K562 (cell line): Measurements from ENCODE around the gene NFYC. TPM values are rescaled to one million over a fixed set of nuclear protein-coding genes. Genes with fewer than 3 reads are reported as not detected.

Experiments used
- ATAC-seq: fragments of 200-7000 bp; cut with Tn5 transposase; 3 replicates; pipeline ENCODE4 v1.9.1; 2020; ENCODE audit warnings: moderate library complexity
- BruUV-seq: library from RNA; stranded (reverse); fragments of 400-500 nt; replicated peaks from 2 replicates; lab custom pipeline; 2021; lab: Mats Ljungman, UMichigan
- CTCF ChIA-PET: fragments of 300-600 bp; formaldehyde crosslinking; extraction: SDS; loops from one replicate; lab custom pipeline; 2021; ENCODE audit warnings: low intra/inter-chr PET ratio; lab: Yijun Ruan, JAX
- POLR2A ChIA-PET: fragments of 300-600, 350-650 bp; sonication (Branson Sonifier 250); formaldehyde crosslinking; extraction: SDS; loops from one replicate; lab custom pipeline; 2021; ENCODE audit warnings: antibody characterized with exemption, inconsistent platforms; lab: Yijun Ruan, JAX
- DNase-seq, 4 experiments: peaks; one replicate each; pipeline versions ENCODE4 v3.0.0 to v3.0.0-alpha.2; 2011 to 2018; ENCODE audit warnings: low spot score in 3 of 4, mixed read lengths in 3 of 4; ENCODE audit errors: extremely low read depth in 1 of 4
- FAIRE-seq: peaks from 2 replicates; lab custom pipeline; 2011; peaks lifted over from hg19 to GRCh38; lab: Jason Lieb, UNC
- H2AFZ ChIP-seq: 2 replicates; pipeline ENCODE4 v1.6.0; 2011; ENCODE audit warnings: low read depth, low read length, control low read depth, inconsistent platforms
- H3K27ac ChIP-seq: fragments of 200-600 bp; 3 replicates; pipeline ENCODE4 v1.8.0; 2011; ENCODE audit warnings: low read depth, mild to moderate bottlenecking, control low read depth, inconsistent platforms, low read length, moderate library complexity, mixed read lengths; ENCODE audit errors: extremely low read depth
- H3K27me3 ChIP-seq, 2 experiments: fragments of 300-600 bp in 1 of 2; 2 replicates in 1 of 2; 3 replicates in 1 of 2; pipeline versions ENCODE4 v1.6.0 to v1.8.0; 2011; ENCODE audit warnings: inconsistent platforms in 2 of 2, low read length in 2 of 2, mild to moderate bottlenecking in 1 of 2, mixed read lengths in 1 of 2, moderate library complexity in 1 of 2; ENCODE audit not compliant: control insufficient read depth in 2 of 2, insufficient read depth in 2 of 2
- H3K36me3 ChIP-seq: fragments of 300-600 bp; 3 replicates; pipeline ENCODE4 v1.8.0; 2011; ENCODE audit warnings: mild to moderate bottlenecking, low read length, inconsistent platforms; ENCODE audit not compliant: control insufficient read depth, insufficient read depth
- H3K4me1 ChIP-seq, 2 experiments: fragments of 200-600 bp in 1 of 2; replicated peaks in 1 of 2; 2 replicates in 1 of 2; 3 replicates in 1 of 2; pipeline versions ENCODE4 v1.5.1 to v1.8.0; 2011; ENCODE audit warnings: inconsistent platforms in 2 of 2, low read length in 2 of 2, mild to moderate bottlenecking in 1 of 2, mixed read lengths in 1 of 2, moderate library complexity in 1 of 2; ENCODE audit not compliant: control insufficient read depth in 2 of 2, insufficient read depth in 2 of 2
- H3K4me2 ChIP-seq: 2 replicates; pipeline ENCODE4 v1.6.1; 2011; ENCODE audit warnings: low read length, control low read depth, inconsistent platforms, mixed read lengths; ENCODE audit not compliant: insufficient read depth
- H3K4me3 ChIP-seq: fragments of 200-600 bp; sonication (generic), shearing (Covaris generic); 2 replicates; pipeline ENCODE4 v1.5.1; 2016; ENCODE audit warnings: control low read depth, inconsistent platforms
- H3K79me2 ChIP-seq: fragments of 200-600 bp; 3 replicates; pipeline ENCODE4 v1.8.0; 2011; ENCODE audit warnings: low read length, inconsistent platforms; ENCODE audit not compliant: control insufficient read depth, insufficient read depth
- H3K9ac ChIP-seq, 2 experiments: 2 replicates each; pipeline versions ENCODE4 v1.6.0 to v1.6.1; 2011; ENCODE audit warnings: low read depth in 2 of 2, low read length in 2 of 2, control low read depth in 1 of 2, inconsistent platforms in 1 of 2, mild to moderate bottlenecking in 1 of 2, mixed read lengths in 1 of 2; ENCODE audit not compliant: insufficient read depth in 1 of 2
- H3K9me1 ChIP-seq: one replicate; pipeline ENCODE4 v1.6.0; 2011; ENCODE audit warnings: inconsistent platforms, mild to moderate bottlenecking, low read length, moderate library complexity; ENCODE audit not compliant: control insufficient read depth, insufficient read depth
- H3K9me3 ChIP-seq: replicated peaks from 2 replicates; pipeline ENCODE4 v1.5.1; 2011; ENCODE audit warnings: low read depth, low read length, inconsistent platforms; ENCODE audit not compliant: control insufficient read depth, insufficient read depth
- H4K20me1 ChIP-seq: replicated peaks from 2 replicates; pipeline ENCODE4 v1.6.1; 2011; ENCODE audit warnings: low read length, inconsistent platforms, mixed read lengths; ENCODE audit not compliant: control insufficient read depth, insufficient read depth
- EP300 ChIP-seq: IDR thresholded peaks from 2 replicates; pipeline ENCODE4 v1.6.1; 2012; ENCODE audit warnings: low read length, improper control_type of control experiment
- MAFF ChIP-seq: IDR thresholded peaks from 2 replicates; pipeline ENCODE4 v1.6.1; 2012; ENCODE audit warnings: low read length, improper control_type of control experiment
- MAFG ChIP-seq: fragments of 450-650 bp; conservative IDR thresholded peaks from 2 replicates; pipeline ENCODE4 v1.6.1; 2016; ENCODE audit warnings: missing genetic modification characterization, missing compliant biosample characterization
- MAFK ChIP-seq: IDR thresholded peaks from 2 replicates; pipeline ENCODE4 v1.6.1; 2011; ENCODE audit warnings: low read length, improper control_type of control experiment
- MBD1 ChIP-seq: fragments of 250-450 bp; sonication (Bioruptor Pico); IDR thresholded peaks from 2 replicates; pipeline ENCODE4 v1.8.0; 2022; ENCODE audit warnings: inconsistent platforms
- MTF1 ChIP-seq: fragments of 250-450 bp; sonication (Bioruptor Pico); IDR thresholded peaks from 2 replicates; pipeline ENCODE4 v1.9.0; 2021; ENCODE audit warnings: moderate library complexity, mild to moderate bottlenecking, inconsistent platforms, borderline replicate concordance
- MYNN ChIP-seq, 2 experiments: sonication (generic); formaldehyde crosslinking in 1 of 2; IDR thresholded peaks; 2 replicates each; pipeline versions ENCODE4 v1.5.0 to v1.6.1; 2016 to 2020; ENCODE audit warnings: antibody characterized with exemption in 1 of 2, missing genetic modification reagents in 1 of 2
- RNF2 ChIP-seq: sonication (generic); IDR thresholded peaks from 2 replicates; pipeline ENCODE4 v1.6.1; 2016
- SMARCA4 ChIP-seq: fragments of 450-650 bp; IDR thresholded peaks from 2 replicates; pipeline ENCODE4 v1.6.1; 2016
- U2AF2 ChIP-seq: fragments of 200-400 bp; formaldehyde crosslinking; optimal IDR thresholded peaks from 2 replicates; pipeline ENCODE3; 2017; ENCODE audit warnings: low read depth, mild to moderate bottlenecking, low read length
- ZNF316 ChIP-seq: fragments of 450-650 bp; IDR thresholded peaks from 2 replicates; pipeline ENCODE4 v1.6.1; 2016
- ZNF324 ChIP-seq: fragments of 250-450 bp; sonication (Bioruptor Pico); IDR thresholded peaks from 2 replicates; pipeline ENCODE4 v1.4.0; 2020; ENCODE audit warnings: mild to moderate bottlenecking
- ZNF655 ChIP-seq: fragments of 250-450 bp; sonication (Bioruptor Pico); IDR thresholded peaks from 2 replicates; pipeline ENCODE4 v1.5.0; 2021
- ZNF785 ChIP-seq: fragments of 250-450 bp; sonication (Bioruptor Pico); IDR thresholded peaks from 2 replicates; pipeline ENCODE4 v1.4.0; 2020; ENCODE audit warnings: mild to moderate bottlenecking
- WGBS: fragments of 100-300 bp; shearing (Covaris generic); methylation state at CpG from one replicate; pipeline ENCODE4 v1.1.6; 2016; ENCODE audit warnings: low coverage, mixed read lengths; ENCODE audit not compliant: insufficient coverage; ENCODE audit errors: missing lambda C conversion rate; 5-methylcytosine and 5-hydroxymethylcytosine counted together
- in situ Hi-C: fragments of 300-500 bp; cut with MboI; formaldehyde crosslinking; loops from 4 replicates; pipeline ENCODE4 v1.15.0; 2018; ENCODE audit warnings: inconsistent platforms, mixed read lengths
- intact Hi-C: fragments of 100-400 bp; cut with micrococcal nuclease; formaldehyde crosslinking; loops from 2 replicates; pipeline ENCODE4 v1.14.2; 2022
- polyA plus RNA-seq, 8 experiments: library from polyadenylated mRNA; depleted of rRNA in 4 of 8; stranded (reverse) in 5 of 8; unstranded in 3 of 8; fragments of >200 nt; fragmentation: Nextera tagmentation in 2 of 8; fragmentation: Illumina TruSeq in 1 of 8; extraction: Ambion mirVana in 2 of 8; extraction: Trizol in 1 of 8; gene quantifications; 2 replicates each; pipeline versions ENCODE4 v1.2.1 to v1.2.3, GENCODE V29; 2011 to 2014; ENCODE audit warnings: inconsistent platforms in 1 of 8, missing spikeins in 1 of 8
- total RNA-seq, 7 experiments: library from RNA; depleted of rRNA in 6 of 7; stranded (reverse); fragments of >200 nt in 6 of 7; fragmentation: Illumina TruSeq in 2 of 7; extraction: Trizol in 2 of 7; gene quantifications; 2 replicates each; pipeline versions ENCODE4 v1.2.1 to v1.2.3, GENCODE V29; 2011 to 2021; ENCODE audit warnings: low replicate concordance in 1 of 7

Gene NFYC
- total and polyA plus RNA-seq, 9 of the 15 experiments (the other 6 are each of a cell fraction or from before 2014, with no cell fraction given), result 4.8 to 59.8 (median 41.1) TPM

GRCh38 chr1:40792036-40792435 is 100.5 kb downstream of the NFYC start:
- FAIRE-seq (no peak), ATAC-seq (no peak), DNase-seq (no peak)
- no peak for TF ChIP-seq ZNF785 (CRISPR knock-in tag)
- 0 out of 2 replicates have a peak, but pooled peaks have one; percentile 17 for TF ChIP-seq MAFK
- TF ChIP-seq MAFG (tag), result peak; percentile 49; the same call in 1 of the 2 replicates
- TF ChIP-seq EP300, result no peak
- peak; percentile 67 for TF ChIP-seq ZNF316
- TF ChIP-seq MAFF, result peak; percentile 18
- TF ChIP-seq ZNF324, result no peak
- 46% methylated on average over 6 of the region's 7 CpGs for WGBS
- no peak overlapping the region for H3K27ac ChIP-seq
- no peaks in the 10 kb centered on the region for H3K9me3 ChIP-seq
- peaks cover 0 to 11% of the 10 kb centered on the region in 2 experiments; a peak in 3 of 5 replicates for H3K4me1 ChIP-seq
- intact Hi-C loops, result no loop called here
- H3K36me3 ChIP-seq, result no peaks in the 10 kb centered on the region
- no TSS peak for BruUV-seq
- no peak overlapping the region; a peak in 1 of 4 replicates for H3K9ac ChIP-seq
- in situ Hi-C loops, result no loop called here
- H3K9me1 ChIP-seq, result no peaks in the 10 kb centered on the region
- H3K4me3 ChIP-seq, result no peak overlapping the region
- no peaks in the 10 kb centered on the region for H3K79me2 ChIP-seq
- POLR2A ChIA-PET, result interaction anchor here (0.6 to 1.5 kb wide), 3 partner anchors 10 to 136 kb away, joined by 3 to 4 read pairs (median 3); no protein-coding TSS in a partner anchor
- H3K27me3 ChIP-seq, result no peaks in the 10 kb centered on the region
- H2AFZ ChIP-seq, result no peak overlapping the region
- CTCF ChIA-PET, result no interaction called here
- no peak overlapping the region for H3K4me2 ChIP-seq
- H4K20me1 ChIP-seq, result peaks cover 14% of the 10 kb centered on the region

- intact Hi-C loops, result no loop called here
- FAIRE-seq, result no peak
- POLR2A ChIA-PET, result interaction anchor here (1.0 to 1.6 kb wide), 2 partner anchors 10 to 15 kb away, joined by 4 to 5 read pairs; no protein-coding TSS in a partner anchor
Observed at GRCh38 chr1:40793617-40794016, 102.1 kb downstream of the NFYC start.

More at GRCh38 chr1:40793617-40794016, 102.1 kb downstream of the NFYC start:
- Histone ChIP-seq H3K27ac (no peak overlapping the region), H2AFZ (no peak overlapping the region), H3K4me1 (peaks cover 0 to 10% of the 10 kb centered on the region in 2 experiments; a peak in 4 of 5 replicates), H3K79me2 (no peaks in the 10 kb centered on the region), H3K9ac (no peak overlapping the region), H3K36me3 (no peaks in the 10 kb centered on the region), H3K4me3 (no peak overlapping the region), H4K20me1 (peaks cover 11% of the 10 kb centered on the region; the same call in 1 of the 2 replicates), H3K9me1 (no peaks in the 10 kb centered on the region), H3K9me3 (no peaks in the 10 kb centered on the region), H3K4me2 (no peak overlapping the region), H3K27me3 (no peaks in the 10 kb centered on the region)
- TF ChIP-seq SMARCA4, result no peak
- TF ChIP-seq RNF2, result no peak
- TF ChIP-seq ZNF655 (CRISPR knock-in tag), result no peak
- no peak for TF ChIP-seq U2AF2
- no peak for TF ChIP-seq MTF1 (CRISPR knock-in tag)
- TF ChIP-seq MYNN (IDR thresholded peaks at IDR 0.05), result no peak
- no peak for TF ChIP-seq MYNN (CRISPR knock-in tag; IDR thresholded peaks at IDR 0.05)
- no peak for TF ChIP-seq MBD1 (CRISPR knock-in tag)
- WGBS, result 38% methylated on average over 3 of the region's 3 CpGs
- CTCF ChIA-PET, result no interaction called here
- no peak for DNase-seq
- in situ Hi-C loops, result no loop called here
- no peak for ATAC-seq
- BruUV-seq, result no TSS peak
